HL-60 (cell line): ENCODE results near the gene C5orf58.

Experiments used
- DNase-seq, 2 experiments: peaks; one replicate each; pipeline ENCODE4 v3.0.0-alpha.2; 2010 to 2020; ENCODE audit warnings: low read depth in 1 of 2, low spot score in 1 of 2
- H3K27ac ChIP-seq: fragments of 250-450 bp; sonication (Bioruptor Pico); replicated peaks from 2 replicates; pipeline ENCODE4 v1.5.1; 2020; ENCODE audit warnings: mild to moderate bottlenecking, moderate library complexity
- H3K27me3 ChIP-seq: fragments of 250-450 bp; sonication (Bioruptor Pico); 2 replicates; pipeline ENCODE4 v1.5.1; 2021; ENCODE audit warnings: mild to moderate bottlenecking, moderate library complexity; ENCODE audit not compliant: insufficient read depth, poor library complexity, severe bottlenecking
- H3K4me3 ChIP-seq: replicated peaks from 2 replicates; pipeline ENCODE4 v1.5.1; 2011; ENCODE audit warnings: mild to moderate bottlenecking, control low read depth, low read length; ENCODE audit not compliant: insufficient read depth
- GABPA ChIP-seq: IDR thresholded peaks from 2 replicates; pipeline ENCODE4 v1.6.1; 2012; ENCODE audit warnings: low read depth
- POLR2AphosphoS5 ChIP-seq: IDR thresholded peaks from 2 replicates; pipeline ENCODE4 v1.6.1; 2012; ENCODE audit warnings: low read depth
- SPI1 ChIP-seq: IDR thresholded peaks from 2 replicates; pipeline ENCODE4 v1.6.1; 2012; ENCODE audit warnings: low read depth, mild to moderate bottlenecking, borderline replicate concordance
- TF ChIP-seq, protein P1 (sequence below): IDR thresholded peaks from one replicate; pipeline ENCODE4 v1.5.1; 2011; ENCODE audit warnings: low read length, control low read depth, inconsistent platforms; ENCODE audit not compliant: insufficient read depth
- TF ChIP-seq, protein P2 (sequence below): IDR thresholded peaks from 2 replicates; pipeline ENCODE4 v1.6.1; 2012; ENCODE audit warnings: low read depth; ENCODE audit not compliant: insufficient replicate concordance

C5orf58 gene

DNA sequence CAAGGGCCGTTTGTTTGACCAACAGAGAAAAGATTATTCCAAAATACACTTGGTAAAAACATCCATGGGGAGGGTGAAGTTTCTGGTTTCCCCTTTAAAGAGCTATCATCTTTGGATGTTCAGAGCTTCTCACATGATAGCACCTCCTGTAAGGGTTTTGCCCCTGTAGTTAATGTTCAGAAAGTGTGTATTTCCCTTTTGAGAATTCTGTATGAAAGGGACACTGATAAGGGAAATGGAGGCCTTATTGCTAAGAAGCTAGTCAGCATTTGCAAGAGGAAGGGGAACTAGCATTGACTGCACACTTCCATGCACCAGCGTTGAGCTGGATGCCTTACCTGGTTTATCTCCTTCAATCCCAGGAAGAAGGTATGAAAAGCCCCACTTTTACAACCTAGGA is 31.5 kb upstream of the C5orf58 start:
- Histone ChIP-seq H3K4me3 (no peak overlapping the region), H3K27me3 (no peaks in the 10 kb centered on the region), H3K27ac (no peak overlapping the region)
- no peak for DNase-seq
- TF ChIP-seq GABPA (no peak), POLR2AphosphoS5 (no peak), SPI1 (no peak)
- TF ChIP-seq, protein P1, sequence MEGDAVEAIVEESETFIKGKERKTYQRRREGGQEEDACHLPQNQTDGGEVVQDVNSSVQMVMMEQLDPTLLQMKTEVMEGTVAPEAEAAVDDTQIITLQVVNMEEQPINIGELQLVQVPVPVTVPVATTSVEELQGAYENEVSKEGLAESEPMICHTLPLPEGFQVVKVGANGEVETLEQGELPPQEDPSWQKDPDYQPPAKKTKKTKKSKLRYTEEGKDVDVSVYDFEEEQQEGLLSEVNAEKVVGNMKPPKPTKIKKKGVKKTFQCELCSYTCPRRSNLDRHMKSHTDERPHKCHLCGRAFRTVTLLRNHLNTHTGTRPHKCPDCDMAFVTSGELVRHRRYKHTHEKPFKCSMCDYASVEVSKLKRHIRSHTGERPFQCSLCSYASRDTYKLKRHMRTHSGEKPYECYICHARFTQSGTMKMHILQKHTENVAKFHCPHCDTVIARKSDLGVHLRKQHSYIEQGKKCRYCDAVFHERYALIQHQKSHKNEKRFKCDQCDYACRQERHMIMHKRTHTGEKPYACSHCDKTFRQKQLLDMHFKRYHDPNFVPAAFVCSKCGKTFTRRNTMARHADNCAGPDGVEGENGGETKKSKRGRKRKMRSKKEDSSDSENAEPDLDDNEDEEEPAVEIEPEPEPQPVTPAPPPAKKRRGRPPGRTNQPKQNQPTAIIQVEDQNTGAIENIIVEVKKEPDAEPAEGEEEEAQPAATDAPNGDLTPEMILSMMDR: no peak
- TF ChIP-seq, protein P2, sequence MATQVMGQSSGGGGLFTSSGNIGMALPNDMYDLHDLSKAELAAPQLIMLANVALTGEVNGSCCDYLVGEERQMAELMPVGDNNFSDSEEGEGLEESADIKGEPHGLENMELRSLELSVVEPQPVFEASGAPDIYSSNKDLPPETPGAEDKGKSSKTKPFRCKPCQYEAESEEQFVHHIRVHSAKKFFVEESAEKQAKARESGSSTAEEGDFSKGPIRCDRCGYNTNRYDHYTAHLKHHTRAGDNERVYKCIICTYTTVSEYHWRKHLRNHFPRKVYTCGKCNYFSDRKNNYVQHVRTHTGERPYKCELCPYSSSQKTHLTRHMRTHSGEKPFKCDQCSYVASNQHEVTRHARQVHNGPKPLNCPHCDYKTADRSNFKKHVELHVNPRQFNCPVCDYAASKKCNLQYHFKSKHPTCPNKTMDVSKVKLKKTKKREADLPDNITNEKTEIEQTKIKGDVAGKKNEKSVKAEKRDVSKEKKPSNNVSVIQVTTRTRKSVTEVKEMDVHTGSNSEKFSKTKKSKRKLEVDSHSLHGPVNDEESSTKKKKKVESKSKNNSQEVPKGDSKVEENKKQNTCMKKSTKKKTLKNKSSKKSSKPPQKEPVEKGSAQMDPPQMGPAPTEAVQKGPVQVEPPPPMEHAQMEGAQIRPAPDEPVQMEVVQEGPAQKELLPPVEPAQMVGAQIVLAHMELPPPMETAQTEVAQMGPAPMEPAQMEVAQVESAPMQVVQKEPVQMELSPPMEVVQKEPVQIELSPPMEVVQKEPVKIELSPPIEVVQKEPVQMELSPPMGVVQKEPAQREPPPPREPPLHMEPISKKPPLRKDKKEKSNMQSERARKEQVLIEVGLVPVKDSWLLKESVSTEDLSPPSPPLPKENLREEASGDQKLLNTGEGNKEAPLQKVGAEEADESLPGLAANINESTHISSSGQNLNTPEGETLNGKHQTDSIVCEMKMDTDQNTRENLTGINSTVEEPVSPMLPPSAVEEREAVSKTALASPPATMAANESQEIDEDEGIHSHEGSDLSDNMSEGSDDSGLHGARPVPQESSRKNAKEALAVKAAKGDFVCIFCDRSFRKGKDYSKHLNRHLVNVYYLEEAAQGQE: no peak

GRCh38 chr5:170202117-170202516 is 30.7 kb upstream of the C5orf58 start:
- Histone ChIP-seq H3K27ac (no peak overlapping the region), H3K27me3 (no peaks in the 10 kb centered on the region), H3K4me3 (no peak overlapping the region)
- TF ChIP-seq, protein P1: no peak
- no peak for TF ChIP-seq SPI1
- no peak for TF ChIP-seq POLR2AphosphoS5
- no peak for TF ChIP-seq GABPA
- TF ChIP-seq, protein P2: no peak
- no peak for DNase-seq

- peaks cover under 1% of the 10 kb centered on the region for H3K27me3 ChIP-seq
- H3K4me3 ChIP-seq: no peak overlapping the region
- H3K27ac ChIP-seq: no peak overlapping the region
- TF ChIP-seq SPI1: no peak
- no peak for TF ChIP-seq POLR2AphosphoS5
- TF ChIP-seq GABPA: no peak
- TF ChIP-seq, protein P2: no peak
- TF ChIP-seq, protein P1: no peak
- no peak for DNase-seq
These were observed 28.6 kb upstream of the C5orf58 start for GRCh38 chr5:170204202-170204601.
